ENCODE results near the gene XYLT1.

- TF ChIP-seq CTCF (IDR thresholded peaks at IDR 0.05; ENCODE audit: low read depth, low read length, poor library complexity, severe bottlenecking) (no peak), EZH2phosphoT487 (IDR thresholded peaks at IDR 0.05; ENCODE audit: borderline replicate concordance, low read length) (no peak)
Observed at GRCh38 chr16:17369421-17370222, 101.1 kb downstream of the XYLT1 start.

All from DOHH2 (cell line).